EH (cell line): ENCODE results near the gene RANGAP1.
A peak's percentile ranks its signal among the peaks of the same experiment; 100 is the strongest.

Experiments used
- DNase-seq: peaks from one replicate; pipeline ENCODE4 v3.0.0-alpha.2; 2015; ENCODE audit warnings: low read depth

Gene RANGAP1

GRCh38 chr22:41234815-41235695 is 50.9 kb downstream of the RANGAP1 start:
- no peak for DNase-seq

DNA sequence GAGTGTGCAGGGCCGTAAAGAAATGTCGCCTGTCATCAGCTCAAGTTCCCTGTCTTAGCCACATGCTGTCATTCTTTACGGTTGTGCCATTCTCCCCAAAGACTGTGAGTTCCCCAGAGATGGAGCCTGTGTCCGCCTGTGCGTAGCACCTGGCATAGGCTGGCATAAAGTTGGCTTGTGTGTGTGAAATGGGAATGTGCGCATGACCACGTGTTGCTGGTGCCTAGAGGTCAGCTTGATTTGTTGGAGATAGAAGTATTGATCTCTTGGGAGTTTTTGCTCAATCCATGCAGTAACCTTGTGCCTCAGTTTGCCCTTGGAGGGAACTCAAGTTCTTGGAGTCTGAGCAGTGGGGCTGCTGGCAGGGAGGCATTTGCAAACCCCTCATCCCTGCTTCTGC is 54.6 kb downstream of the RANGAP1 start:
- DNase-seq: no peak

DNA sequence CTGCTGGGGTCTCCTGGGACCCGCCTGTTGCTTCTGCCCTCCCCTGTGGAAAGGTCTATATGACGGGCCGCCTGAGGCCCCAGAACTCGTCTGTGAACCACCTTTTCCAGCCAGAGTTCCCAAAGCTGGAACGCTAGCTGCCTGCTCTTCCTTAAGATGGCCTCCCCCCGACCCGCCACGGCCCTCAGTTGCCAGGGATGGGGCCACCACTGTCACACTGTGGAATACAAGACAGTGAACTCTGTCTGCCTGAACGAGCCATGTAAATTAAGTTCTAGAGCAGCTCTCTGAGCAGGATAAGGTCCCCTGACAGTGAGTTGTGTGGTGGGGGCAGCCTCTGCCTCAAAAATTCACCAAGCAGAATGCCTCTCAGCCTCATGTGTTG is 55.6 kb downstream of the RANGAP1 start:
- DNase-seq: no peak

DNA sequence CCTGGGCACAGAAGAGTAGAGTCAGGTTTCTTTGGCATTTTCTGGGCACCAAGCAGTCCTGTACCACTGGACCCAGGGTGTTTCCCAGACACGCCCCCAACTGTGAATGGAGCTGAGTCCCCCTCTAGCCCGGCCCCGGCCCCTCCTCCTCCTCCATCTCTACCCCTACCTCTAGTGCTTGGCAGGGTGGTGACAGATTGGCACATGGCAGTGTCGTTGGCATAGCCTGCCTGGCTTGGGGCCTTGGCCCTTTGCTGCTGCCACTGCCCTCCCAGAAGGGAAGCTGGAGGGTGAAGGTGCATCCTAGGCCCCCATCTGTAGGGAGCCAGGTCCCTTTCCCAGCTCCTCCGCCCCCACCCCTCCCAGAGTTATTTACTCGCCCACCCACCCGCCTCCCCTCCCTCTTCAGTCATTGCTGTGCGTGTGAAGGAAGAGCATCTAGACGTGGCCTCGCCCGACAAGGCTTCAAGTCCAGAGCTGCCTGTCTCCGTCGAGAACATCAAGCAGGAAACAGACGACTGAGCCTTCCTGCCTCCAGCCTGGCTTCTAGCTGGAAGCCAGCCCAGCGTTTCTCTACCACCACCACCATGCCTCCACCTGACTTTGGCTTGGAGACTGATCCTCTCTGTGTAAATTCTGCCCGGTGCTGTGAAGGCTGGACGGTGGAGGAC is 56.1 kb downstream of the RANGAP1 start:
- DNase-seq: no peak

GRCh38 chr22:41229215-41229614 is 56.8 kb downstream of the RANGAP1 start:
- no peak for DNase-seq

DNA sequence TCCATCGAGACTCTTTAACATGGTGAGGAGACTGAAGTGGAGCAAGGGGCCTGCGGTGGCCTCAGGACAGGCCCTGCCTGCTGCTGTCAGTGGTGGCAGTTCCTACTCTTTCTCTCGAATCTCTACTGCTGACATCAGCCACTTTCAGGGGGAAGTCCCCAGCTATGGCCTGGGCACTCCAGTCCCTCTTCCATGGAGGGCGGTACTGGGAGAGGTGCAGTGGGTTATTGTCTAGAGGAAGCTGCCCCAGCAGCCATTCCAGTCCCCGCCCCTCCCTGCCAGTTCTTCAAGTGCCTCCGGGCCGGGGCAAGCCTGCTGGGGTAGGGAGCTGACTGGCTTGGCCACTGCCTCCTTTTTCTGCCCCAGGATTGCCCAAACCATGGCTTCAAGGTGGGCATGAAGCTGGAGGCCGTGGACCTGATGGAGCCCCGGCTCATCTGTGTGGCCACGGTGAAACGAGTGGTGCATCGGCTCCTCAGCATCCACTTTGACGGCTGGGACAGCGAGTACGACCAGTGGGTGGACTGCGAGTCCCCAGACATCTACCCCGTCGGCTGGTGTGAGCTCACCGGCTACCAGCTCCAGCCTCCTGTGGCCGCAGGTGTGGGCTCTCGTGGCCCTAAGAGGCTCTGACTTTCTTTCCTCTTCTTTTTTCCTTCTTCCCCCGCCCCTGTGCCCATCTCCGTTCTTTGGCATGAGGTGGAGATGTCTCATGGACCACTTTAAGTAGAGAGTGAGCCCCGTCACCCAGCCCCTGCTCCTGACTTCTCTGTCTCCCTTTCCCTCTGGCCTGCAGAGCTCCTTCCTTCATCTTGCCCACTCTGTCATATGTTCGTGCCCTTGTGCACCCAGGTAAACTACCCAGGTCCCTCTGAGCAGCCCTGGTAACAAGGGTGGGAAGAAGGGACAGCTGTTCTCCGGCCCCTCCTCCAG is 59.0 kb downstream of the RANGAP1 start:
- DNase-seq: no peak

- no peak for DNase-seq
Measured at GRCh38 chr22:41223535-41223934, 62.5 kb downstream of the RANGAP1 start.

DNA sequence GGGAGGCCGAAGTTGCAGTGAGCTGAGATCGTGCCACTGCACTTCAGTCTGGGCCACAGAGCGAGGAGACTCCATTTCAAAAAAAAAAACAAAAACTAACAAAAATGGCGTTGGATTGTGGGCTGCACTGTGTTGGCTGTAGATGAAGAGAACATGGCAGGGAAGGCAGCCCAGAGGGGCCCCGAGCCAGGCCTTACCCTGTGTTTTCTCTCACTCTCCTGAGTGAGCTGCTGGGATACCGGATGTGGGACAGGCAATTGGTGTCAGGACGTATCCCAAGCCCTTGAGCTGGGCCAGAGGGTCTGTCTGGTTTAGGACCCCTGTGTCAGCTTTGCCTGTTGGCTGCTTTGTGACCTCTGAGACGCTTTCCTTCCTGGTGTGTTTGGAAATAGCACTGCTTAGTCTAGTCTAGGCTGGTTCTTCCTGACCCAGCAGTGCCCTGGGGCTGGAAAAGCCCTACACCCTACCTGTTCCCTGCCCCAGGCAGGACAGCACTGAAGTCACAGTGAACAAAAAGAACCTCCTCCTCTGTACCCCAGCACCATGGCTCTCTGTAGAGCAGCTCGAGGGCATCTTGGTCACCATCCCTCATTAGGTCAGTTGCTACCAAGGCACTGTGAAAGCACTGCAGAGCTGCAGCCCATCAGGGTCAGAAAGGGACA is 63.0 kb downstream of the RANGAP1 start:
- no peak for DNase-seq

DNA sequence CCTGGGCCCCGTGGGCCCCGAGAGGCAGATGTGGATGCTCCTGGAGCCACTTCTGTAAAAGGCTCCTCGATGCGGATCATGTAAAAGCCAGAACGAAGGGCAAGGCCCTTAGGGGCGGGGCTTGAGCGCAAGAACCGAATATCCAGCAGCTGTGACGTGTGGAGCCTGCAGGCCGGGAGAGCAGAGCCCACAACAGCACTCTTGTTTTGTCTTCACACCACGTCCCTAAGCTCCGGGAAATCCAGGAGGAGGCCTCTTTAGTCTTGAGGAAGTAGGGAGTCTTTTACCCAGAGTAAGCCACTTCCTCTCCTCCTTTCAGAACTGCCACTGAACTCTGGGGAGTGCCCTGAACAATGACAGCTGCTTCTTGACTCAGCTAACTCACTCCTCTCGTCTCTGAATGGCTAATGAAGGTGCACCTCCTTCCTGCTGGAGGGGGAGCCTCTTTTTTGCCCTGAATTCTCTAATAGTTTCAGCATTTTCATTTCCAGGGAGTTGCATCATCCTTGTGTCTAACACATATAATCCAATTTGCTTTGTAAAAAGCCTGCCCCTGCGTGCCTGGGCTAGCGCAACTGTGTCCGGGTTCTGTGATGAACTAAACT is 68.3 kb downstream of the RANGAP1 start:
- peak; percentile 85 for DNase-seq

DNA sequence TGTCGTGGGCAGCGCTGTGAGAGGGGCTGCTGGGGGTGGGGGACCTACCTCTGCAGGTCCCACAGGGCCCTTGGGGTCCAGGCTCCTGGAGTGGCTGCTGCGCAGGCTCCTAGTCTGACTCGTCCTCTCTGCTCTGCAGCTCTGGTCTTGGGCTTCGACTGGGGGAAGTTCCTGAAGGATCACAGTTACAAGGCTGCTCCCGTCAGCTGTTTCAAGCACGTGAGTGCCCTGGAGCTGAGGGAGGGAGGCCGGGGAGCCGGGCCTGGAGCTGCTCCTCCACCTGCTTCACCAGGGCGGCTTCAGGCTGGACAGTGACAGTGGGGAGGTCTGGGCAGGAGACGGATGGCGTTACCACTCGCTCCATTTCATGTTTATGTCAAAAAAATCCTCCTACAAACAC is 69.0 kb downstream of the RANGAP1 start:
- DNase-seq: no peak

DNA sequence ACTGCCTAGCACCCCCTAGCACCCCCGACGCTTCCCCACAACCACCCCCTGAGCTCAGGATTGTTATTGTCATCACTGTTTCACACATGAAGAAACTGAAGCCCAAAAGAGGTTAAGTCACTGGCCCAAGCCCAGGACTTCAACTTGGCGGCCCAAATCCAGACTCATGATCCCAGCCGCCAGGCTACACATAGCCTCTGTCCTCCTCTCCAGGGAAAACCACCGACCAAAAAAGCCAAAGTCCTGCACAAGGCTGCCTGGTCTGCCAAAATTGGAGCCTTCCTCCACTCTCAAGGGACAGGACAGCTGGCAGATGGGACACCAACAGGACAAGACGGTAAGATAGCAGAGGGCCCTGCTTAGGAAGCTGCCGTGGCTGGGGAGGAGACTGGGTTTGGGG is 70.1 kb downstream of the RANGAP1 start:
- no peak for DNase-seq

GRCh38 chr22:41215409-41215808 is 70.6 kb downstream of the RANGAP1 start:
- no peak for DNase-seq

GRCh38 chr22:41206719-41207118 is 79.3 kb downstream of the RANGAP1 start:
- DNase-seq: no peak

- peak; percentile 96 for DNase-seq
Measured at GRCh38 chr22:41204992-41205900, 80.7 kb downstream of the RANGAP1 start, which contains the start of gene L3MBTL2. L3MBTL2 (plus strand) TSS chr22:41205312; CDS start chr22:41205363, 51 bp downstream.

- no peak for DNase-seq
Measured at GRCh38 chr22:41204066-41204465, 81.9 kb downstream of the RANGAP1 start.

- DNase-seq: no peak
Measured at GRCh38 chr22:41203118-41203517, 82.9 kb downstream of the RANGAP1 start.

- DNase-seq: no peak
Measured at GRCh38 chr22:41201141-41201540, 84.8 kb downstream of the RANGAP1 start.

GRCh38 chr22:41198027-41198580 is 87.9 kb downstream of the RANGAP1 start:
- DNase-seq: peak; percentile 48

GRCh38 chr22:41197038-41197972 is 88.7 kb downstream of the RANGAP1 start:
- DNase-seq: peak; percentile 75
